C1 segment of cervical spinal cord (tissue), 14 donors: ENCODE measurements around the gene KLK7.
A peak's percentile ranks its signal among the peaks of the same experiment; 100 is the strongest.

Experiments
- DNase-seq, 14 donors: peaks; one replicate each; lab custom pipeline; 2025; lab: John Stamatoyannopoulos, UW

KLK7 gene

DNA sequence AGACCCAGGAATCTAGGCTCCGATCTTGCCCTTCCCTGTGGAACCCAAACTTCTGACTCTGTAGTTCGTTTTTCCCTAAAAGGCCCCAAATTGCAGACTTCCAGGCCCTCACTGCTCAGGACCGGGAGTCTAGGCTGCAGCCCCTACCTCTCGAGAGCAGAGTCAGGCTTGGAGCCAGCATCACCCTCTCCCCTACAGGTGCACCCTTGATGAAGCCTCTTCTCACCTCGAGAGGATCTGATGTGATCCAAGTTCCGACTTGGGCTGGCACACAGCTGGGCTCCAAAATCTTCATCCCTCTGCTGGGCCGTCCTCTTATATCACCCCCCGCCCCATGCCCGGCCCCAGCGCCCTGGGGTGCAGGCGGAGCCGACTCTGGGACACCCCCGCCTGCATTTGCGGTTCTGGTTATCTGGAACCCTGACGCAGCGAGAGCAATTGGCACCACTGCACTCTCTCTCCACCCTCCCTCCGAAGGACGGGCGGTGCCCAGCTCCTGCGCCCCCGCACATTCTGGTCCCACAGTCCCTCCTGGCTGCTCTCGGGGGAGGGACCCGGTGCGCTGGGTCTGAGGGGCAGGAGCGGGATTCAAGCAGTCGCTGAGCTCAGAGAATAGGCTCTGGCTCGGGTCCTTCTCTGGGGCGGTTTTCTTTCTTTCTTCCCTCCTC lies at the start of gene KLK7:
KLK7 (minus strand) TSS at position 293 of the 668 bp plus-strand sequence. CDS start 1,518 bp downstream, outside the sequence.
- DNase-seq: no peak

DNA sequence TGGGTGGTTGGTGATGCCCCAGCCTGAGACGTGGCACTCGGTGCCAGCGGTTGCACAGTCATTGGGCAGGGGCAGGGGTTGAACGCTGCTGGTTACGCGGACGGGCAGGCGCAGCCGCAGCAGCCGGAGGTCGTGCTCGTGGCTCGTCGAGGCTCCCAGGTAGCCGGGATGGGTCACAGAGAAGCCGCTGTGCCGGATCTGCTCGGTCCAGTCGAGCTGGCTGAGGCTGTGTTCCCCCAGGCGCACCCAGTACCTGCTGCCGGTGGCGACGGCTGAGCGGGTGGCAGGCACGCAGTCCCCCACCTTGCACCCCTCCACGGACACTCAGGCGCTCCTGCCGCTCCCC lies 48.1 kb upstream of the KLK7 start:
- DNase-seq: no peak

DNA sequence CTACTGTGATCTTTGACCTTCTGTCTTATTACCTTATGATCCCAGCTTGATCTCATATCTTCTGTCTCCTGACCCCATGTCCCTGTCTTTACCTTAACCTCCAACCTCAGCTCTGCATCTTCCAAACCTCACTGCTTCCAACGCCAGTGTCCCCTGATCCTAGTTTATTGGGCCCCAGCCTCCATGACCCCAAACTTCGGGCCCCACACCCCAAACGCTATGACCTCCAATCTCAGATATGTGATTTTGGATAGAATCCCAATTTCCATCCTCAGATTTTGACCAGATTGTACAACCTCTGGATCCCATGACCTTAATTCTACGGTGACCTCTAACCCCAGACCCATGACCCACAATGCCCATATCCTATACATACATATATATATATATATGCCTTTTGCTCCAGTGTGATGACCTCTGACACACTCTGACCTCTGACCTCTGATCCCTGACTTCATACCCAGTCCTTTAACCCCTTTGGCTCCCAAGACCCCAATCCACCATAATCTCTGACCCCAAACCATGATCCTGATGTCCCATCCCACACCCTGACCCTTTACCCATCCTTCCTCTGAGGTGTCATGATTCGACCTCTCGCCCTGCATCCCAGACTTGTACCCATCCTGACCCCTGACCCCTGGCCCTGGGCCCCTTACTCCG lies 47.6 kb upstream of the KLK7 start:
- no peak for DNase-seq

GRCh38 chr19:51030631-51031030 lies 46.9 kb upstream of the KLK7 start:
- DNase-seq: no peak

DNA sequence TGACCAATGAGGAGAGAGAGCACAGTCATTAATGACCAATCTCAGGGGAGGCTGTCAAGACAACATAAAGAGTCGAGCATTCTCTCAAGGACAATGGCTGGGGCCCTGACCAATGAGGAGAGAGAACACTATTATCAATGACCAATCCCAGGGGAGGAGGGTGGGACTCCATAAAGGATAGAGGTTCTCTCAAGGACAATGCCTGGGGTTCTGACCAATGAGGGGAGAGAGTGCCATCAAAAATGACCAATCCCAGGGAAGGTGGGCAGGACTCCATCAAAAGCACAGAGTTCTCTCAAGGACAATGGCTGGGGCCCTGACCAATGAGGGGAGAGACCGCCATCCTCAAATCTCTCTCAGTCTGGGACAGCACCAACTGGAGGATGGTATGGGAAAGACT lies 46.0 kb upstream of the KLK7 start:
- DNase-seq: no peak

DNA sequence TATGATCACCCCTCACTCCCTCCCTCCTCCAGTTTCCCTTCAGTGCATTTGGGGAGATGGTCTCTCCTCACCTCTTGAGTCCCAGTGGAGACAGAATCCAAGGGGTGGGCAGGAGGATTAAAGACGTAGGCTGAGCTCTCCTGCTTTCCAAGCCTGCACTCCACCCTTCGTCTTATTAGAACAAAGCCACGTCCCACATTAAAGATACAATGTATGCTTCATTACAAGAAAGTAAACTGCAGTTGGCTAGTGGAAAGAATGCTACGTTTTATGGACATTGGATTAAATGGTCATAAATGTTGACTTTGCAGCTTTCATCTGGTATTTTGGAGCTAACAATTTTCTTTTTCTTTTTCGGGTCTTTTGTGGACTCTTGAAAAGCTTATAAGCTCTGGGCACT lies 44.2 kb upstream of the KLK7 start:
- DNase-seq: no peak

DNA sequence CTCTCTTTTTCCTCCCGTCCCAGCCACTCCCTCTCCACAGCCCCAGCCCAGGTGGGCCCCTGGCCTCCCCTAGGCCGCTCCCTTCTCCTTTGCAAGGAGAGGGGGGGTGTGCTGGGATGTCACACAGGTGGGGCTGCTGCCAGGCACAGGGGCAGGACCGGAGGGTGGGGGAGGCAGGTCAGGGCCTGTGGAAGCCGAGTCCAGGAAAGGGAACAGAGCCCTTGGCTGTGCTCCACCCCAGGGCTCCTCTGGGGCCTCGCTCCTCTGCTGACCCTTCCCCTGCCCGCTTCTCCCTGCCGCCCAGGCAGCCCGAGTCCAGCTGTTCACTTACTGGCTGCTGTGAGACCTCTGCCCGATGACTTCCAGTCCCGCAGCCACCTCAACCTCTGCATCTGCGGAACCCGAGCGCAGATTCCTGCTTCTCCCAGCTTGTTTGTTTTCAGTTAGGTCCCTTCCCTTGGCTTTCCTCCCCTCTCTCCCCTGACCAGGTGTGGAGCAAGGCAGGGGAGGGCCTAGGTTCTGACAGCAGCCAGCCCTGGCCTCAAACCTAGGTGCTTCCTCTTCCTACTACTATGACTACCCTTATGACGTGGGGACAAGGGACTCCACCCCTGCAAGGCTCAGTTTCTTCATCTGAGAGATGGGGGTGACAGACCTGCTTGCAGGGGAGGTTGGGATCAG lies 43.5 kb upstream of the KLK7 start:
- no peak for DNase-seq

GRCh38 chr19:51026554-51026831 lies 42.8 kb upstream of the KLK7 start, which contains the start of gene KLK11:
TSS of gene KLK11 (minus strand) at chr19:51026616. CDS start at chr19:51025631, 985 bp downstream.
- no peak for DNase-seq

DNA sequence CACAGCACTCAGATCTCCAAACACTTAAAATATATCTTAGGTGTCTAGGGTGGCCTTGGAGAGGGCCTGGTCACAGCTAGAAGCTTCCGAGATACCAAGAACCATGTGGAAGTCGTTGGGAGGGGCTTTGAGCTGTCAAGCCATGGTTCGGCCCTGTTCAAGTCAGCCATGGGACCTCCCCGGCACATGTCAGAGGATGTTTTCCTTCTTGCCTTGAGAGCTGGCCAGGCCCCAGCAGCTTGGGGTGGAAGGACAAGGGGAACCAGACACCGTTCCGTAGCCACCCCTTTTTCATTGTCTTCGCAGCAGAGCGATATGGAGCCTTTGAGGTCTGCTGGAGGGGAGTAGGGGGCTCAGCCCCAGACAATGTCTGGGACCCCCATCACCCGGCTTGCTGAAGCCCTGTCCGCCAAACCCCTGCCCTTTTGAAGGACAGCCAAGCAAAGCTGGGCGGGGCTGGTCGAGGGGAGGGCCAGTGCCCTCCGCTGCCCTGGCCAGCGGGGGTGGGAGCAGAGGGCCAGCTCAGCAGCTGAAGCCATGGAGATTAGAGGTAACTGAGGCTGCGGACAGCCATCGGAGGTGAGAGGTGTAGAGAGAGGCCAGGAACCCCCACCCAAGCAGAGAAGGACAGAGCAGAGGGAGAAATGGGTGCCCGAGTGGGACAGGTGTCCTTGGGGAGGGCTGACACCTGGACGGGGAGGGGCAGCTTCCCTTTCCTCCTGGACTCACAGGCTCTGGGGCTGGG lies 42.3 kb upstream of the KLK7 start:
- no peak for DNase-seq

- DNase-seq: no peak
These were observed 41.7 kb upstream of the KLK7 start for GRCh38 chr19:51025401-51025800.

GRCh38 chr19:51024924-51025323 lies 41.2 kb upstream of the KLK7 start:
- no peak for DNase-seq

GRCh38 chr19:51023946-51024345 lies 40.2 kb upstream of the KLK7 start:
- DNase-seq: no peak

GRCh38 chr19:51022526-51022925 lies 38.8 kb upstream of the KLK7 start:
- DNase-seq: no peak

DNA sequence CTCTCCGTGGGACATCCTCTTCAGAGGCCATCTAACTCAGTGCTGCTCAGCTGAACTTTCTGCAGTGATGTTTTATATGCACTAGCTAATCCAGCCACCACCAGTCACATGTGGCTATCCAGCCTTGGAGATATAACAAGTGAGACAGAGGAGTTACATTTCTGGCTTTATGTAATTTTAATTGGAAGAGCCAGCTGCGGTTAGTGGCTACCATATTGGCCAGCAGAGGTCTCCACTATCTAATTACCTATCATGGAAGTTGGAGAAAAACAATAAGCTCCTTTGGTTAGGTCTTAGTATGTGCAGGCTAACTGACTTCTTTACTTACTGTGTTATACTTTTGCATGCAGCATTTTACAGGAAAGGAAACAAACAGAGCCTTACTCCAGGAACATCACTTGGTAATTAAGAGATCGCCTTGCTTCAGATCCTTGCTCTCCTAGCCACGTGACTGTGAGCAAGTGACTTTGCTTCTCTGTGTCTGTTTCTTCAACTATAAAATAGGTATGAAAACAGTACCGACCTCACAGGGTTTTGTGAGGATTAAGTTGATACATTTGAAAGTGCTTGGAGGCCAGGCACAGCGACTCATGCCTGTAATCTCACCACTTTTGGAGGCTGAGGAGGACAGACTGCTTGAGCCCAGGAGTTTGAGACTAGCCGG lies 37.4 kb upstream of the KLK7 start:
- peak in 1 of 14 donors; percentile 38 for DNase-seq

DNA sequence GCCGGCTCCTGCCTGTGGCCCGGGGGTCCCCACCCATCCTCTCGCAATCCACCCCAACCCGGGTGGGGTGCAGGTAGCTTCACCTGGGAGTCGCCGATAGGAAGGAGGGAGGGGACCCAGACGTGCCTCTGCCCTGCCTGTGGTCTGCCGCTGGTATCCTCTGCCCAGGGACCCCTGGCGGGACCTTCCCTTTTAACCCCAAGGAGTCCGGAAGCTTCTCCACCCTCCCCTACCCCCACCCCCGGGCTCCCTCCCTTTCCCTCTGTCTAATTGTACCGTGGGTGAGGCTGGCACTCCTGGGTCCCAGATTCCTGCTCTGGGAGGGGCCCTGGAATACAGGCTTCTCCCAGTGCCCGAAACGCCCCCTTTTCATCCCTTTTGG lies 35.8 kb upstream of the KLK7 start, which contains the start of gene KLK10:
KLK10 (minus strand) TSS at position 166 of the 382 bp plus-strand sequence. CDS start 579 bp downstream, outside the sequence.
- DNase-seq: no peak

DNA sequence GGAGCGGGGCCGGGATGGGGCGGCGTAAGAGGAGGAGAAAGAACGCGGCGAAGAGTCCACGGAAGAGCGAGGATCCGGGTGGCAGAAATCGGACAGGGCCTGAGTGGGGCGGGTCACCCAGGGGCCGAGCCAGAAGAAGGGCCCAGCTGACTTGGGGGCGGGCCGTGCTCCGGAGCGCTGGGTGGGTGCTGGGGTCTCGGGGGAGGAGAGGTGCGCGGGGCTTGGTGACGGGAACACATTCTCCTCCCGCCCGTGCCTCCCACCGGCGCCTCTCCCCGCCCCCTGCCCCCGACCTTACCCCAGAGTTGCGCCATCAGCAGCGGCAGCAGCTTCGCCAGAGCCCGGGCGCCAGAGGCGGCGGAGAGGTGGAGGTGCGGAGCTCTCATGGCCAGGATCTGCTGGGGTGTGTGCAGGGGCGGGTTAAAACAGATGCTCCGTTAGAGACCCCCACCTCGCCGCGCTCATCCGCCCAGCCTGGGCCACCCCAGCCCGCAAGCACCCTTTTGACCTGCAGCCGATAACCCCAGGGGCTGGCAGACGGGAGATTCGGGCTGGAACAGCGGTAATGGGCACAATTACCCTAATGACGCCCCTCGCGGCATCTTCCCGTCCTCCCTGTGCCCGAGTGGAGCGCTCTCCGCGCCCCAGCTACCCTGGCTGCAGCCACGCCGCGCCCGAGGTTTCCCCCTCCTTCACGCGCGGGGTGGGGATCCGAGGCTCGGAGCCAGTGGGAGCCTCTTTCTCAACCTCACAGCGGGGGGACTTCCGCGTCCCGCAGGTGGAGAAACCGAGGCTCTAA lies 35.2 kb upstream of the KLK7 start:
- DNase-seq: peak in 1 of 14 donors; percentile 1

GRCh38 chr19:51016798-51017683 lies 33.3 kb upstream of the KLK7 start:
- peak in 9 of 14 donors; percentile 8 to 76 (median 46) for DNase-seq

DNA sequence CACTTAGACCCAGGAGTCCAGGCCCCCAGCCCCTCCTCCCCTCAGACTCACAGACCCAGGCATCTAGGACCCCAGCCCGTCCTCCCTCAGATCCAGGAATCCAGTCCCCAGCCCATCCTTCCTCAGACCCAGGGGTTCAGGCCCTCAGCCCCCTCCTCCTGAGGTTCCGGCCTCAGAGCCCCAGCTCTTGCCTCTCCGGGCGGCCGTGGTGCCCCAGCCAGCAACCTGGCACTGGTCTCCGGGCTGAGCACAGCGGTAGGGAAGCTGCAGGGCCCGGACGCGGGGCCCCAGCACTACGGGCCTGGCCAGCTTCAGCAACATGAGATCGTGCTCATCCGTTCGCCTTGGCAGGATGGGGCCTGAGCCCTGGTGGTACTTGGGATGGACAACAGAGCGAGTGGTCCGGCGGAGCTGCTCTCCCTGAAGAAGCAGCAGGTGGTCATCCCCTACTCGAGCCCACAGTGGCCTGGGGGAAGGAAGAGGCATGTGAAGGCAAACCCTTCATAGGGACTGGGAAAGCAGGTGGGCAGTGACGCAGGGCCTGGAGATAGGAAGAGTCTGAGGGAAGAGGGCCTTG lies 32.1 kb upstream of the KLK7 start:
- DNase-seq: no peak

- no peak for DNase-seq
These were observed 30.5 kb upstream of the KLK7 start for GRCh38 chr19:51014242-51014641.
